ENCODE measurements around the gene TPM1.

The TPM1 gene

GRCh38 chr15:63027646-63028045 lies 14.9 kb upstream of the TPM1 start:
- Histone ChIP-seq H3K27me3 (ENCODE audit: control insufficient read depth in 1 of 2, insufficient read depth in 2 of 2, low read length in 2 of 2) (peaks cover 0 to 8% of the 10 kb centered on the region in 2 donors), H3K9me3 (ENCODE audit: control insufficient read depth in 1 of 2, low read length in 2 of 2) (no peaks in the 10 kb centered on the region), H3K27ac (ENCODE audit: low read depth, low read length) (no peak overlapping the region), H3K4me3 (ENCODE audit: low read depth in 1 of 2, low read length in 2 of 2) (no peak overlapping the region), H3K36me3 (ENCODE audit: control insufficient read depth in 1 of 2, insufficient read depth in 2 of 2, low read length in 2 of 2) (no peaks in the 10 kb centered on the region), H3K4me1 (ENCODE audit: control insufficient read depth in 1 of 2, insufficient read depth in 2 of 2, low read length in 2 of 2) (no peaks in the 10 kb centered on the region), H3K9ac (ENCODE audit: low read depth in 1 of 2, low read length in 2 of 2) (no peak overlapping the region)

DNA sequence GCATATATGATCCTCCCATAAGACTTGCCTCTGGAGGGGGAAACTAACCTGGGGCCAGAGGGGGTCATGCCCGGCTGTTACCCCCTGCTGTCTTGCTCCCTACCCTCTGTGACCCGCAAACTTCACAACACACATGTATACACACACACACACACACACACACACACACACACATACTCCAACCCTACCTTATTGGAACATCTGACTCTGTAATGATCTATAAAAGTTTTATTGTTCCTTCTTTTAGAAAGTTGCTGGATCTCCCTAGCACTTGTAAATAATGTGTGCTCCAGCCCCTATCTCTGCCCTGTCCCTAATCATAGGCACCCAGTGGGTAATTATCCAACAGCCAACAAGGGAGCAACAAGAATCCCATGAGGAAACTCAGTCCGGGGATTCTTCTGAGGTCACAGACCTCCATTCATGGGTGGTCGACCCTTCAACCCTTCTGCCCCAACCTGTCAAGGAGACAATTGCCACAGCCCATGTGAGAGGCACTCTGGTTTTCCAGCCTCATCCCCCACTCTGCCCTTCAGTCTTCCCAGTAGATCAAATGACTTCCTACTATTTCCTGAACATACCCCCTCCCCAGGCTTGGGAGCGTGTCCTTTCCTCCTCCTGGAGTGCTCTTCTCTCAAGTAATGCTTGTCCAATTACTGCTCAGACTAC lies 14.0 kb upstream of the TPM1 start:
- Histone ChIP-seq H3K36me3 (ENCODE audit: control insufficient read depth in 1 of 2, insufficient read depth in 2 of 2, low read length in 2 of 2) (no peaks in the 10 kb centered on the region), H3K9ac (ENCODE audit: low read depth in 1 of 2, low read length in 2 of 2) (no peak overlapping the region), H3K9me3 (ENCODE audit: control insufficient read depth in 1 of 2, low read length in 2 of 2) (no peaks in the 10 kb centered on the region), H3K4me1 (ENCODE audit: control insufficient read depth in 1 of 2, insufficient read depth in 2 of 2, low read length in 2 of 2) (no peaks in the 10 kb centered on the region), H3K4me3 (ENCODE audit: low read depth in 1 of 2, low read length in 2 of 2) (no peak overlapping the region), H3K27ac (ENCODE audit: low read depth, low read length) (no peak overlapping the region), H3K27me3 (ENCODE audit: control insufficient read depth in 1 of 2, insufficient read depth in 2 of 2, low read length in 2 of 2) (peaks cover 0 to 8% of the 10 kb centered on the region in 2 donors)

- peaks cover 0 to 8% of the 10 kb centered on the region in 2 donors for H3K27me3 ChIP-seq (ENCODE audit: control insufficient read depth in 1 of 2, insufficient read depth in 2 of 2, low read length in 2 of 2)
- no peak overlapping the region for H3K9ac ChIP-seq (ENCODE audit: low read depth in 1 of 2, low read length in 2 of 2)
- no peaks in the 10 kb centered on the region for H3K9me3 ChIP-seq (ENCODE audit: control insufficient read depth in 1 of 2, low read length in 2 of 2)
- H3K4me1 ChIP-seq (ENCODE audit: control insufficient read depth in 1 of 2, insufficient read depth in 2 of 2, low read length in 2 of 2): no peaks in the 10 kb centered on the region
- no peak overlapping the region for H3K4me3 ChIP-seq (ENCODE audit: low read depth in 1 of 2, low read length in 2 of 2)
- H3K36me3 ChIP-seq (ENCODE audit: control insufficient read depth in 1 of 2, insufficient read depth in 2 of 2, low read length in 2 of 2): no peaks in the 10 kb centered on the region
- no peak overlapping the region for H3K27ac ChIP-seq (ENCODE audit: low read depth, low read length)
Measured at GRCh38 chr15:63029676-63030075, 12.9 kb upstream of the TPM1 start.

DNA sequence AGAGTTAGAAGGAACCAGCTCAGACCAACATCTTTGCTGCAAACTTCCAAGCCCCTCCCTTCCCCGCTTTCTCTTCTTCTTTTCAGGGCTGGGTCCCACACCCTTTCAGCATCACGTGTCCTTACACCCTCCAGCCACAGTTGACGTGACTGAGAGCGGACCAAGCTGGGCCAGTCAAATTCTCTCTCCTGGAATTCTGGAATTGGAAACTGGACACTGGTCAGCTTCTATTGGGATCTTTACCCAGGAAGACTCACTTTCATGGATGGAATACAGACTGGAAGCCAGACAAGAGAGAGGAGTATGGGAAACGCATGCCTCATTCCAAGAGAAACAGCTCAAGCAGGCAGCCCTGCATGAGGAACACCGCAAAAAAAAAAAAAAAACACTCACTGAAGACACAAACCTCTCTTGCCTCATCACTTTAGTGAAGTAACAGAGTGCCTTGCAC lies 12.4 kb upstream of the TPM1 start:
- Histone ChIP-seq H3K36me3 (ENCODE audit: control insufficient read depth in 1 of 2, insufficient read depth in 2 of 2, low read length in 2 of 2) (no peaks in the 10 kb centered on the region), H3K4me1 (ENCODE audit: control insufficient read depth in 1 of 2, insufficient read depth in 2 of 2, low read length in 2 of 2) (no peaks in the 10 kb centered on the region), H3K27me3 (ENCODE audit: control insufficient read depth in 1 of 2, insufficient read depth in 2 of 2, low read length in 2 of 2) (peaks cover 0 to 8% of the 10 kb centered on the region in 2 donors), H3K27ac (ENCODE audit: low read depth, low read length) (no peak overlapping the region), H3K9ac (ENCODE audit: low read depth in 1 of 2, low read length in 2 of 2) (no peak overlapping the region), H3K9me3 (ENCODE audit: control insufficient read depth in 1 of 2, low read length in 2 of 2) (no peaks in the 10 kb centered on the region), H3K4me3 (ENCODE audit: low read depth in 1 of 2, low read length in 2 of 2) (no peak overlapping the region)

GRCh38 chr15:63034578-63034977 lies 8.0 kb upstream of the TPM1 start:
- no peaks in the 10 kb centered on the region for H3K27me3 ChIP-seq (ENCODE audit: control insufficient read depth in 1 of 2, insufficient read depth in 2 of 2, low read length in 2 of 2)
- H3K36me3 ChIP-seq (ENCODE audit: control insufficient read depth in 1 of 2, insufficient read depth in 2 of 2, low read length in 2 of 2): no peaks in the 10 kb centered on the region
- no peak overlapping the region for H3K4me3 ChIP-seq (ENCODE audit: low read depth in 1 of 2, low read length in 2 of 2)
- H3K27ac ChIP-seq (ENCODE audit: low read depth, low read length): no peak overlapping the region
- no peaks in the 10 kb centered on the region for H3K9me3 ChIP-seq (ENCODE audit: control insufficient read depth in 1 of 2, low read length in 2 of 2)
- H3K4me1 ChIP-seq (ENCODE audit: control insufficient read depth in 1 of 2, insufficient read depth in 2 of 2, low read length in 2 of 2): no peaks in the 10 kb centered on the region
- H3K9ac ChIP-seq (ENCODE audit: low read depth in 1 of 2, low read length in 2 of 2): no peak overlapping the region

DNA sequence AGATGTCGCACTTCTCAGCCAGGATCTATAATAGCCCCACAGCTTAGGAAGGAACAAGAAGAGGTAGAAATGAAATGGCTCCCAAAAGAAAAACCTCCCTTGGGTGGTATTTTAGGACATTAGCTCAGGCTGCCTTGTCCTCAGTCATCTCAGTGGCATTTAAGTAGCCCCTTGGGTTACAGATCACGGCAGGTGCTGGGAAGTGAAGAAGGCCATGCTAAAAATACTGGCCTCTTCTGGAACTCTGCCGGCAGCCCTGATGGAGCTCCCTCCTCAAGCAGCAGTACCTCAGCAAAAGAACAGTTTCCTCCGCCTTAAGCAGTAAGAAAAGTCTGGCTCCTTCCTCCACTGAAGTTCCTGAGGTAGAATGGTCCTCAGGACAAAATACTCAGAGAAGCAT lies 7.3 kb upstream of the TPM1 start:
- Histone ChIP-seq H3K9ac (ENCODE audit: low read depth in 1 of 2, low read length in 2 of 2) (no peak overlapping the region), H3K36me3 (ENCODE audit: control insufficient read depth in 1 of 2, insufficient read depth in 2 of 2, low read length in 2 of 2) (no peaks in the 10 kb centered on the region), H3K4me3 (ENCODE audit: low read depth in 1 of 2, low read length in 2 of 2) (no peak overlapping the region)

DNA sequence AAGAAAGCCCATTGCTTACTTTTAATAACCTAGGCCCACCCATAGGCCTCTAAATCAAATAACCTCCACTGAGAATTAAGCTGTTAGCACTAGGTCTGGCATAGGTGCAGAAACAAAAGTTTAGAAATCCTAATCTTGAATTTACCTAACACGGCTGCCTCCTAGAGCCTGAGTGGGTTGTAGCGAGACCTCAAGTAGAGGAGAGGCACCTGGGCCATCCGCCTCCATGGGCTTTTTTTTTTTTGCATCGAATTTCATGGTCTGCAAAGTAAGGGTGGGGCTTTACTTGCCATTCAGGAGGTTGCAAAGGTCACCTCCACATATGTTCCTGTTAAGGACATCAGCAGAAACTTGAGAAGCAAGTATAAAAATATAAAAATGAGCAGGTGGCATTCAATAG lies 6.6 kb upstream of the TPM1 start:
- H3K27ac ChIP-seq (ENCODE audit: low read depth, low read length): no peak overlapping the region
- peaks cover 0 to 8% of the 10 kb centered on the region in 2 donors for H3K27me3 ChIP-seq (ENCODE audit: control insufficient read depth in 1 of 2, insufficient read depth in 2 of 2, low read length in 2 of 2)
- no peaks in the 10 kb centered on the region for H3K4me1 ChIP-seq (ENCODE audit: control insufficient read depth in 1 of 2, insufficient read depth in 2 of 2, low read length in 2 of 2)
- no peak overlapping the region for H3K9ac ChIP-seq (ENCODE audit: low read depth in 1 of 2, low read length in 2 of 2)
- no peaks in the 10 kb centered on the region for H3K36me3 ChIP-seq (ENCODE audit: control insufficient read depth in 1 of 2, insufficient read depth in 2 of 2, low read length in 2 of 2)
- H3K9me3 ChIP-seq (ENCODE audit: control insufficient read depth in 1 of 2, low read length in 2 of 2): no peaks in the 10 kb centered on the region
- H3K4me3 ChIP-seq (ENCODE audit: low read depth in 1 of 2, low read length in 2 of 2): no peak overlapping the region

More for the DNA sequence above, 7.3 kb upstream of the TPM1 start:
- H3K27ac ChIP-seq (ENCODE audit: low read depth, low read length): no peak overlapping the region
- no peaks in the 10 kb centered on the region for H3K9me3 ChIP-seq (ENCODE audit: control insufficient read depth in 1 of 2, low read length in 2 of 2)
- no peaks in the 10 kb centered on the region for H3K4me1 ChIP-seq (ENCODE audit: control insufficient read depth in 1 of 2, insufficient read depth in 2 of 2, low read length in 2 of 2)
- peaks cover 0 to 2% of the 10 kb centered on the region in 2 donors for H3K27me3 ChIP-seq (ENCODE audit: control insufficient read depth in 1 of 2, insufficient read depth in 2 of 2, low read length in 2 of 2)

GRCh38 chr15:63037976-63038720 lies 4.4 kb upstream of the TPM1 start:
- no peak overlapping the region for H3K27ac ChIP-seq (ENCODE audit: low read depth, low read length)
- H3K27me3 ChIP-seq (ENCODE audit: control insufficient read depth in 1 of 2, insufficient read depth in 2 of 2, low read length in 2 of 2): peaks cover 10 to 20% of the 10 kb centered on the region in 2 donors
- H3K36me3 ChIP-seq (ENCODE audit: control insufficient read depth in 1 of 2, insufficient read depth in 2 of 2, low read length in 2 of 2): no peaks in the 10 kb centered on the region
- H3K9me3 ChIP-seq (ENCODE audit: control insufficient read depth in 1 of 2, low read length in 2 of 2): no peaks in the 10 kb centered on the region
- H3K9ac ChIP-seq (ENCODE audit: low read depth in 1 of 2, low read length in 2 of 2): no peak overlapping the region
- peaks cover 0 to 1% of the 10 kb centered on the region in 2 donors for H3K4me1 ChIP-seq (ENCODE audit: control insufficient read depth in 1 of 2, insufficient read depth in 2 of 2, low read length in 2 of 2)
- no peak overlapping the region for H3K4me3 ChIP-seq (ENCODE audit: low read depth in 1 of 2, low read length in 2 of 2)

DNA sequence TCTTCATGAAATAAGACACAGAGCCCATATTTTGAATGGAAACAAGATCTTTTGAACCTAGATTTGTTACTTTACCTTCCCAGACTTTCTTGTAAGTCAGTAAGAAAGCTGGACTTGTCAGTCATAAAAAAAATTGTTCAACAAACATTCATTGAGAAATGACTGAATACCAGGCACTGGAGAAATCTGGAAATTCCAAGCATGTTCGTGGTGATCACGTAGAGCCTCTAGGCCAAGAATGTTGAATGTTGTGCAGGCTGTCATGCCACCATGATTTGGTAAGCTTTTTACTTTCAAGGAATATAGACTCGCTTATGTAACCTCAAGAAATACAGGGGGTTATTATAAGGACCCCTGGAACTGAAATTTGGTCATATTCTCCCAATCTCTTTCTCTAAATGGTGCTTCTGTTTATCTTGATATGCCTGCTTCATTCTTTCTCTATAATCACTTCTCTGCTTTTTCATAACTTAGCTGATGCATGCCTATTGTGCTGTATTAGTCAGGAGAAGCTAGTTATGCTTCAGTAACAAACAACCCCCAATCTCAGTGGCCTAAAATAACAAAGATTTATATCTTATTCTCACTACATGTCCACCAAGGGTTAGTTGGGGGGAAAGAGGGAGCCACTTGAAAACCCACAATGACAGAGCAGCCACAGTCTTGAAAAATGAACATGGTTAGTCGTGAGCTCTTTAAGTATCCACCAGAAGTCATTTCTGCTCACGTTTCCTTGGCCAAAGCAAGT lies 3.4 kb upstream of the TPM1 start:
- no peaks in the 10 kb centered on the region for H3K36me3 ChIP-seq (ENCODE audit: control insufficient read depth in 1 of 2, insufficient read depth in 2 of 2, low read length in 2 of 2)
- H3K27me3 ChIP-seq (ENCODE audit: control insufficient read depth in 1 of 2, insufficient read depth in 2 of 2, low read length in 2 of 2): peaks cover 20 to 28% of the 10 kb centered on the region in 2 donors
- peaks cover 4 to 10% of the 10 kb centered on the region in 2 donors for H3K4me1 ChIP-seq (ENCODE audit: control insufficient read depth in 1 of 2, insufficient read depth in 2 of 2, low read length in 2 of 2)
- H3K9ac ChIP-seq (ENCODE audit: low read depth in 1 of 2, low read length in 2 of 2): no peak overlapping the region
- H3K9me3 ChIP-seq (ENCODE audit: control insufficient read depth in 1 of 2, low read length in 2 of 2): no peaks in the 10 kb centered on the region
- H3K4me3 ChIP-seq (ENCODE audit: low read depth in 1 of 2, low read length in 2 of 2): no peak overlapping the region
- H3K27ac ChIP-seq (ENCODE audit: low read depth, low read length): no peak overlapping the region

GRCh38 chr15:63039811-63040210 lies 2.7 kb upstream of the TPM1 start:
- Histone ChIP-seq H3K9ac (ENCODE audit: low read depth in 1 of 2, low read length in 2 of 2) (no peak overlapping the region), H3K9me3 (ENCODE audit: control insufficient read depth in 1 of 2, low read length in 2 of 2) (no peaks in the 10 kb centered on the region), H3K4me1 (ENCODE audit: control insufficient read depth in 1 of 2, insufficient read depth in 2 of 2, low read length in 2 of 2) (peaks cover 7 to 11% of the 10 kb centered on the region in 2 donors), H3K4me3 (ENCODE audit: low read depth in 1 of 2, low read length in 2 of 2) (no peak overlapping the region), H3K27me3 (ENCODE audit: control insufficient read depth in 1 of 2, insufficient read depth in 2 of 2, low read length in 2 of 2) (peaks cover 27 to 33% of the 10 kb centered on the region in 2 donors), H3K27ac (ENCODE audit: low read depth, low read length) (no peak overlapping the region), H3K36me3 (ENCODE audit: control insufficient read depth in 1 of 2, insufficient read depth in 2 of 2, low read length in 2 of 2) (no peaks in the 10 kb centered on the region)

Measured in duodenal mucosa (tissue), 2 donors.